ENCODE measurements around the gene ARHGEF17.

The ARHGEF17 gene

DNA sequence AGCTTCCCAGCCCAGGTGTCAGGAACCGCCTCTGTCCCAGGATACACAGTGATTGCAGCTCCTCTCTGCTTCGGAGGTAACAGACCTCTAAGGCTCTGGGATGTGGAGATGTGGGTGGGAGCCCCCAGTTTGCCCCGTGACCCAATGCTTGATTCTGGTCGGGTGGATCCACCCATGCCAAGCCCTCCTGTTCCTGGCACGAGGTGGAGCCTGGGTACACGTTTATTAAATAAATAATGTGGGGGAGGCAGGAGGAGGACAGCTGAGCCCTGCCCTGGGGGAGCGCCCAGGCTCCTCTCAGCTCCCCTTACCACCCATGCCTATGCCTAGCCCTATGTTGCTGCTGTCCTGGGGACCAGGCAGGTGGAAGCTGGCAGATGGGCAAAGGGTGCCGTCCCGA is 16.0 kb downstream of the ARHGEF17 start:
- H3K4me3 ChIP-seq (ENCODE audit: low read depth, low read length): no peak overlapping the region
- TF ChIP-seq, protein P1, sequence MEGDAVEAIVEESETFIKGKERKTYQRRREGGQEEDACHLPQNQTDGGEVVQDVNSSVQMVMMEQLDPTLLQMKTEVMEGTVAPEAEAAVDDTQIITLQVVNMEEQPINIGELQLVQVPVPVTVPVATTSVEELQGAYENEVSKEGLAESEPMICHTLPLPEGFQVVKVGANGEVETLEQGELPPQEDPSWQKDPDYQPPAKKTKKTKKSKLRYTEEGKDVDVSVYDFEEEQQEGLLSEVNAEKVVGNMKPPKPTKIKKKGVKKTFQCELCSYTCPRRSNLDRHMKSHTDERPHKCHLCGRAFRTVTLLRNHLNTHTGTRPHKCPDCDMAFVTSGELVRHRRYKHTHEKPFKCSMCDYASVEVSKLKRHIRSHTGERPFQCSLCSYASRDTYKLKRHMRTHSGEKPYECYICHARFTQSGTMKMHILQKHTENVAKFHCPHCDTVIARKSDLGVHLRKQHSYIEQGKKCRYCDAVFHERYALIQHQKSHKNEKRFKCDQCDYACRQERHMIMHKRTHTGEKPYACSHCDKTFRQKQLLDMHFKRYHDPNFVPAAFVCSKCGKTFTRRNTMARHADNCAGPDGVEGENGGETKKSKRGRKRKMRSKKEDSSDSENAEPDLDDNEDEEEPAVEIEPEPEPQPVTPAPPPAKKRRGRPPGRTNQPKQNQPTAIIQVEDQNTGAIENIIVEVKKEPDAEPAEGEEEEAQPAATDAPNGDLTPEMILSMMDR (IDR thresholded peaks at IDR 0.05; ENCODE audit: low read depth, low read length): no peak
- in situ Hi-C loops (cut with HindIII; ENCODE audit: low sequenced_read_pairs): no loop called here
- DNase-seq (ENCODE audit: low read depth, low spot score): no peak

DNA sequence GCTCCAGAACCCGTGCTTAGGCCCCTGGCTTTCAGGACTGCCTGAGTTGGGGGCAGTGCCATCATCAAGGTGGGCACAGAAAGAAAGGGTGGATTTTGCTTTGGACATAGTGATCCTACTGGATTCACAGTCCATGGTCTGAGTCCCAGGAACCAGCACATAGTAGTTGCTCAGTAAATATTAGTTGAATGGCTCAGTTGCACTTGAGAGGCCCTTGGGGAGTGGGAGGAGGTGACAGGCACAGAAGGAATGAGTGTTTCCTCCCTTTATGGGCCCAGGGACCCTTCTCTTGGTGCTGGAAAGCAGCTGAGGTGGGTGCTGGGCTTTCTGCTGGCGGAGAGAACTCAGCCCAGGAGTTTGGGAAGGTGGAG is 16.6 kb downstream of the ARHGEF17 start:
- DNase-seq (ENCODE audit: low read depth, low spot score): no peak
- H3K4me3 ChIP-seq (ENCODE audit: low read depth, low read length): no peak overlapping the region
- in situ Hi-C loops (cut with HindIII; ENCODE audit: low sequenced_read_pairs): no loop called here
- TF ChIP-seq, protein P1 (IDR thresholded peaks at IDR 0.05; ENCODE audit: low read depth, low read length): no peak

DNA sequence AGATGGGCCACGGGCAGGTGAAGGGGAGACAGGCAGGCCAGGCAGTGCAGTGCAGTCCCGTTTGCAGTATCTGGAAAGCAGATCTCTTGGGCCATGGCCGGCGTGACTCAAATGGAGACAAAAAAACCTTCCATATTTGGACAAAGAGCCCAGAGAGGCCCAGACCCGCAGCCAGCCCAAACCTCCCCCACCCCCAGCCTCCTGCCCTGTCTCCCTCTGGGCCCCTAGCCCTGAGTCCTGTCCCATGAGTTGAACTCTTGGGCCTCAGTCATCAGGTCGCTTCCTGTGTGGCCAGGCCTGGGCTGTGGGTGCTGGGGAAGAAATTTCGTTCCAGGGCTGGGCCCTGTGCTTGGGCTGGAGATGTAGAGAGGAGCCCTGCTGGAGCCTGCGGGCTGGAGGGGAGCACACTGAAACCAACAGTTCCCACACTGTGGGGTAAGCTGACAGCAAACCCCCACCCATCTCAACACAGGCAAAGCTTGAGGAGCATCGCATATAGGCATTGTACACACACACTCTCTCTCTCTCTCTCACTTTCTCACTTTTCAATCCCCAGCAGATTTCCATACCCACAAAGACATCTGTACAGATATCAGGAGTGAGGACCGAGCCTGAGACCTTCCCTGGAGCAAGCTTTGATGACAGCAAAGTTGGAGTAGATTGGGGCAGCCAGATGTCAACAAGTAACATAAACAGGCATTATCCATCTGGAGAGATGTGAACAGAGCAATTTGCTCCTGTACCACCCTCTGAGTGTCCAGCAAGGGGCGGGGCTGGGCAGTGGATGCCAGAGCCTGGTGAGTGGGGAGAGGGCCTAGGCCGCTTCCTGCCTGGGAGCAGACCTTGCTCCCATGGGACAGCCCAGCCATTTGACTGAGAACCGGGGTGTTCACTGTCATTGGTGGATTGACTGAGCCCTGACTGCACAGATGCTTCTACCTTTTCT is 17.2 kb downstream of the ARHGEF17 start:
- TF ChIP-seq, protein P1 (IDR thresholded peaks at IDR 0.05; ENCODE audit: low read depth, low read length): no peak
- no peak overlapping the region for H3K4me3 ChIP-seq (ENCODE audit: low read depth, low read length)
- DNase-seq (ENCODE audit: low read depth, low spot score): no peak
- in situ Hi-C loops (cut with HindIII; ENCODE audit: low sequenced_read_pairs): no loop called here

DNA sequence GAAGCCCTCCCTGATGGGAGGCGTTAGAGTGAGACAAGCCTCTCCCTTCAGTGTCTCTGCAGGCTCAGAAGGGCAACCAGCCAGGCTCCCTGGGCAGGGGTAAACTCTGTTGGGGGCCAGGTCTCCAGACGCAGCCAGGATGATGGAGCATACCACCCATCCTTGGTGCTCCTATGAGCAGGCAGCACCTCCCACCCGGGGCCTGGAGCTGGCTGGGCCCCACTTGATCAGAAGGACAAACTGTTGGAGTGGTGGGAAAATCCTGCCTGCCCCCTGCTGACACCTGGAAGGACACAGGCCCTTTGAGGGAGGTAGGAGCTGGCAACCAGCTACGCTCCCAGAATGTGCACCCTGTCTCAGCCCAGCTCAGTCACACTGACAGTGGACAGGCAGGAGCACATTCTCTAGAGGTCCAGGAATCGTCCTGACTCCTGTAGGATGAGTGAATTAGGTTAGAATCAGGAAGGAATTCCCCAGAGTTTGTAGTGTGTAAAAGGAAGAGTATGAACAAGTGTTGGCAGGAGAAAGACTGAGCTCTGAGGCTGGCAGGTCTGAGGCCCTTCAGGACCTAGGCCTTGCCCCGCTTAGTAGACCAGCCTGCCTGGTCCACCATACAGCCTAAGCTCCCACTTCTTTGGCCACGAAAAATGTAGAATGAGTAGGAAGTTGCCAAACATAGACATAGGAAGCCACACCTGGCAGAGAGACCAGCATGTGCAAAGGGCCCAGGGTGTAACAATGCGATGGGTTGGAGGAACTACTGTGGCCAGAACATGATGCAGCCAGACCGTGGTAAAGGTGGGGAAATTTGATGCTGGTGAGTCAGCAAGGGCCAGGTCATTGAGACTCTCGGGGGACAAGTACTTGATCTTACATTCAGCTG is 19.1 kb downstream of the ARHGEF17 start:
- DNase-seq (ENCODE audit: low read depth, low spot score): peak; percentile 42
- no peak overlapping the region for H3K4me3 ChIP-seq (ENCODE audit: low read depth, low read length)
- TF ChIP-seq, protein P1 (IDR thresholded peaks at IDR 0.05; ENCODE audit: low read depth, low read length): no peak
- in situ Hi-C loops (cut with HindIII; ENCODE audit: low sequenced_read_pairs): no loop called here

DNA sequence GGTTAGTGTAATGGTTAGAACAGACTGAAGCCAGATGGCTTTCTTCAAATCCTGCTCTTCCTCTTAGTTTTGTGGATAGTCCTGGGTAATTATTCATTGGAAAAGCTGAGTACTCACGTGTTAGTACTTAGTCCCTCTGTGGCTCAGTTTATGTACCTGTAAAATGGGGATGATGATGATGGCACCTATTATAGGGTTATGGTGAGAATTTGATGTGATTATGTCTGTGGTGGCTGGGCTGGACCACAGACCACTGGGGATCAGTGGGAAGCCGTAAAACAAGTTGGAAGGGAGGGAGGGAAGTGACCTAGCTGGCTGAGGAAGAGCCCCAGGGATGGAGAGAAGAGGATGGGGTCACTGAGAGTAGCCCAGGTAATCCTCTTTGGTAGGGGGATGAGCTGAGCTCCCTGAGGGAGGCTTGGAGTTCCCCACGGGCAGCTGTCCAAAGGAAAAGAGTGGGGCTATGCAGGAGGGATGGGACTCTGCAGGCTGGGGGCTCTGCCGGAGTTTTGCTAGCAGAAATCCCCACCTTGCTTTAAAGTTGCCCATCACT is 19.8 kb downstream of the ARHGEF17 start:
- no peak for DNase-seq (ENCODE audit: low read depth, low spot score)
- TF ChIP-seq, protein P1 (IDR thresholded peaks at IDR 0.05; ENCODE audit: low read depth, low read length): no peak
- in situ Hi-C loops (cut with HindIII; ENCODE audit: low sequenced_read_pairs): no loop called here
- no peak overlapping the region for H3K4me3 ChIP-seq (ENCODE audit: low read depth, low read length)

DNA sequence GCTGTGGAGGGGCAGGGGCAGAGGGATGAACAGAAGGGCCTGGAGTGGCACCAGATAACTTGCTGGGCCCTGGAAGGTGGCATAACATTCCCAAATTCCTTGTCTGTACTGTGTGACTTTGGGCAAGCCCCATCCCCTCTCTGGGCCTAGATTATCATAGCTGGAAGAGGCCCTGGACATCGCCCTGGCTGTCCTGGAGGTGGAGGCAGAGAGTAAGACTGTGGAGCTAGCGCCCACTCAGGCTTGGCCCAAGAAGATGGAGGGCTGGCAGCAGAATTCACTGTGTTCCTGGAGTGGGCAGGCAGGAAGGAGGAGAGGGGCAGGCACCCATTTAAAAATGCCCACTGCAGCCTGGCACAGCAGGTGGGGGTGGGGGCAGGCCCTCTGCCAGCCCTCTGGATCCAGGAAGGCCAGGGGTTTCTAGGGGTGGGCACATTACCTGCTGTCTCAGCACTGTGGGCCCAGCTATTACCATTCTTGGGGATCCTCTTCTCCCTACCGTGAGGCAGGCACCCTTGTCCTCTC is 22.6 kb downstream of the ARHGEF17 start:
- H3K4me3 ChIP-seq (ENCODE audit: low read depth, low read length): no peak overlapping the region
- in situ Hi-C loops (cut with HindIII; ENCODE audit: low sequenced_read_pairs): no loop called here
- no peak for DNase-seq (ENCODE audit: low read depth, low spot score)
- TF ChIP-seq, protein P1 (IDR thresholded peaks at IDR 0.05; ENCODE audit: low read depth, low read length): peak; percentile 73
